K562 (cell line): ENCODE data around the gene CALHM1. TPM values are rescaled to one million over a fixed set of nuclear protein-coding genes. Genes with fewer than 3 reads are reported as not detected.

Source experiments
- ATAC-seq: fragments of 200-7000 bp; cut with Tn5 transposase; 3 replicates; pipeline ENCODE4 v1.9.1; 2020; ENCODE audit warnings: moderate library complexity
- BruUV-seq: library from RNA; stranded (reverse); fragments of 400-500 nt; replicated peaks from 2 replicates; lab custom pipeline; 2021; lab: Mats Ljungman, UMichigan
- CTCF ChIA-PET: fragments of 300-600 bp; formaldehyde crosslinking; extraction: SDS; loops from one replicate; lab custom pipeline; 2021; ENCODE audit warnings: low intra/inter-chr PET ratio; lab: Yijun Ruan, JAX
- POLR2A ChIA-PET: fragments of 300-600, 350-650 bp; sonication (Branson Sonifier 250); formaldehyde crosslinking; extraction: SDS; loops from one replicate; lab custom pipeline; 2021; ENCODE audit warnings: antibody characterized with exemption, inconsistent platforms; lab: Yijun Ruan, JAX
- DNase-seq, 4 experiments: peaks; one replicate each; pipeline versions ENCODE4 v3.0.0 to v3.0.0-alpha.2; 2011 to 2018; ENCODE audit warnings: low spot score in 3 of 4, mixed read lengths in 3 of 4; ENCODE audit errors: extremely low read depth in 1 of 4
- FAIRE-seq: peaks from 2 replicates; lab custom pipeline; 2011; peaks lifted over from hg19 to GRCh38; lab: Jason Lieb, UNC
- H2AFZ ChIP-seq: 2 replicates; pipeline ENCODE4 v1.6.0; 2011; ENCODE audit warnings: low read depth, low read length, control low read depth, inconsistent platforms
- H3K27ac ChIP-seq: fragments of 200-600 bp; 3 replicates; pipeline ENCODE4 v1.8.0; 2011; ENCODE audit warnings: low read depth, mild to moderate bottlenecking, control low read depth, inconsistent platforms, low read length, moderate library complexity, mixed read lengths; ENCODE audit errors: extremely low read depth
- H3K27me3 ChIP-seq, 2 experiments: fragments of 300-600 bp in 1 of 2; 2 replicates in 1 of 2; 3 replicates in 1 of 2; pipeline versions ENCODE4 v1.6.0 to v1.8.0; 2011; ENCODE audit warnings: inconsistent platforms in 2 of 2, low read length in 2 of 2, mild to moderate bottlenecking in 1 of 2, mixed read lengths in 1 of 2, moderate library complexity in 1 of 2; ENCODE audit not compliant: control insufficient read depth in 2 of 2, insufficient read depth in 2 of 2
- H3K36me3 ChIP-seq: fragments of 300-600 bp; 3 replicates; pipeline ENCODE4 v1.8.0; 2011; ENCODE audit warnings: mild to moderate bottlenecking, low read length, inconsistent platforms; ENCODE audit not compliant: control insufficient read depth, insufficient read depth
- H3K4me1 ChIP-seq, 2 experiments: fragments of 200-600 bp in 1 of 2; replicated peaks in 1 of 2; 2 replicates in 1 of 2; 3 replicates in 1 of 2; pipeline versions ENCODE4 v1.5.1 to v1.8.0; 2011; ENCODE audit warnings: inconsistent platforms in 2 of 2, low read length in 2 of 2, mild to moderate bottlenecking in 1 of 2, mixed read lengths in 1 of 2, moderate library complexity in 1 of 2; ENCODE audit not compliant: control insufficient read depth in 2 of 2, insufficient read depth in 2 of 2
- H3K4me2 ChIP-seq: 2 replicates; pipeline ENCODE4 v1.6.1; 2011; ENCODE audit warnings: low read length, control low read depth, inconsistent platforms, mixed read lengths; ENCODE audit not compliant: insufficient read depth
- H3K4me3 ChIP-seq: fragments of 200-600 bp; sonication (generic), shearing (Covaris generic); 2 replicates; pipeline ENCODE4 v1.5.1; 2016; ENCODE audit warnings: control low read depth, inconsistent platforms
- H3K79me2 ChIP-seq: fragments of 200-600 bp; 3 replicates; pipeline ENCODE4 v1.8.0; 2011; ENCODE audit warnings: low read length, inconsistent platforms; ENCODE audit not compliant: control insufficient read depth, insufficient read depth
- H3K9ac ChIP-seq, 2 experiments: 2 replicates each; pipeline versions ENCODE4 v1.6.0 to v1.6.1; 2011; ENCODE audit warnings: low read depth in 2 of 2, low read length in 2 of 2, control low read depth in 1 of 2, inconsistent platforms in 1 of 2, mild to moderate bottlenecking in 1 of 2, mixed read lengths in 1 of 2; ENCODE audit not compliant: insufficient read depth in 1 of 2
- H3K9me1 ChIP-seq: one replicate; pipeline ENCODE4 v1.6.0; 2011; ENCODE audit warnings: inconsistent platforms, mild to moderate bottlenecking, low read length, moderate library complexity; ENCODE audit not compliant: control insufficient read depth, insufficient read depth
- H3K9me3 ChIP-seq: replicated peaks from 2 replicates; pipeline ENCODE4 v1.5.1; 2011; ENCODE audit warnings: low read depth, low read length, inconsistent platforms; ENCODE audit not compliant: control insufficient read depth, insufficient read depth
- H4K20me1 ChIP-seq: replicated peaks from 2 replicates; pipeline ENCODE4 v1.6.1; 2011; ENCODE audit warnings: low read length, inconsistent platforms, mixed read lengths; ENCODE audit not compliant: control insufficient read depth, insufficient read depth
- AFF1 ChIP-seq, 2 experiments: fragments of 450-650 bp; IDR thresholded peaks; 2 replicates each; pipeline ENCODE4 v1.6.1; 2018; ENCODE audit warnings: mild to moderate bottlenecking in 2 of 2, low read depth in 1 of 2; ENCODE audit not compliant: partially characterized antibody in 2 of 2
- KDM1A ChIP-seq, 2 experiments: fragments of 450-650 bp; IDR thresholded peaks; 2 replicates each; pipeline ENCODE4 v1.6.1; 2016; ENCODE audit warnings: mild to moderate bottlenecking in 2 of 2
- RBM25 ChIP-seq: fragments of 200-400 bp; formaldehyde crosslinking; IDR thresholded peaks from 2 replicates; pipeline ENCODE4 v1.6.1; 2018; ENCODE audit warnings: low read length, low read depth, moderate library complexity; ENCODE audit not compliant: severe bottlenecking
- RBM34 ChIP-seq: fragments of 200-400 bp; formaldehyde crosslinking; IDR thresholded peaks from 2 replicates; pipeline ENCODE4 v1.6.1; 2018; ENCODE audit warnings: low read length, borderline replicate concordance; ENCODE audit not compliant: insufficient read depth
- SUPT5H ChIP-seq: fragments of 450-650 bp; IDR thresholded peaks from 2 replicates; pipeline ENCODE4 v1.6.1; 2016
- WGBS: fragments of 100-300 bp; shearing (Covaris generic); methylation state at CpG from one replicate; pipeline ENCODE4 v1.1.6; 2016; ENCODE audit warnings: low coverage, mixed read lengths; ENCODE audit not compliant: insufficient coverage; ENCODE audit errors: missing lambda C conversion rate; 5-methylcytosine and 5-hydroxymethylcytosine counted together
- in situ Hi-C: fragments of 300-500 bp; cut with MboI; formaldehyde crosslinking; loops from 4 replicates; pipeline ENCODE4 v1.15.0; 2018; ENCODE audit warnings: inconsistent platforms, mixed read lengths
- intact Hi-C: fragments of 100-400 bp; cut with micrococcal nuclease; formaldehyde crosslinking; loops from 2 replicates; pipeline ENCODE4 v1.14.2; 2022
- polyA plus RNA-seq, 8 experiments: library from polyadenylated mRNA; depleted of rRNA in 4 of 8; stranded (reverse) in 5 of 8; unstranded in 3 of 8; fragments of >200 nt; fragmentation: Nextera tagmentation in 2 of 8; fragmentation: Illumina TruSeq in 1 of 8; extraction: Ambion mirVana in 2 of 8; extraction: Trizol in 1 of 8; gene quantifications; 2 replicates each; pipeline versions ENCODE4 v1.2.1 to v1.2.3, GENCODE V29; 2011 to 2014; ENCODE audit warnings: inconsistent platforms in 1 of 8, missing spikeins in 1 of 8
- total RNA-seq, 7 experiments: library from RNA; depleted of rRNA in 6 of 7; stranded (reverse); fragments of >200 nt in 6 of 7; fragmentation: Illumina TruSeq in 2 of 7; extraction: Trizol in 2 of 7; gene quantifications; 2 replicates each; pipeline versions ENCODE4 v1.2.1 to v1.2.3, GENCODE V29; 2011 to 2021; ENCODE audit warnings: low replicate concordance in 1 of 7

Gene CALHM1
- total and polyA plus RNA-seq, 9 of the 15 experiments (the other 6 are each of a cell fraction or from before 2014, with no cell fraction given): 0.03 TPM; not detected in 8

GRCh38 chr10:103473261-103473671 lies 14.6 kb upstream of the CALHM1 start (continued):
- TF ChIP-seq AFF1 (IDR thresholded peaks at IDR 0.05; ENCODE audit: low read depth in 1 of 2, partially characterized antibody in 2 of 2): no peak

DNA sequence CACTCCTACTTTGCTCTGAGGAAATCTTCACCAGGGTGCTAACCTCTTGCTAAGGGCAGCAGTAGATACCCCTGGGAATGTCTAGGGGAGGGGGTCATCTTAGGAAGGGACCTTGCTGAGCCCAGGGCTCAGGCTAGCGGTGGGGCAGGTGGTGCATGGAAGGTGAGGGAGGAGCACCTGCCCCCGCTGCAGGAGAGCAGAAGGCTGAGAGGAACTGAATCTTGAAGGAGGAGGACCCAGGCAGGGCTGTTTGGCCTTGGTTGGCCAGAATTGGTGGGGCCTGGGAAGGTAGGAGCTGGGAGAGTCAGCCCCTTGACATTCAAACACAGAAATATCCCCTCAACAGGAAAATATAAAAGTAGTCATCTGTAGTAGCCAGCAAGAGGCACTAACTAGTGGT lies 13.3 kb upstream of the CALHM1 start:
- Histone ChIP-seq H3K27me3 (peaks cover 0 to 10% of the 10 kb centered on the region in 2 experiments; a peak in 1 of 5 replicates), H3K9ac (peak overlapping the region in 1 of 2 experiments; percentile 70; a peak in 2 of 4 replicates), H2AFZ (no peak overlapping the region), H3K4me2 (no peak overlapping the region), H3K4me1 (peaks cover 10 to 12% of the 10 kb centered on the region in 2 experiments; a peak in 3 of 5 replicates), H3K9me1 (no peaks in the 10 kb centered on the region), H3K4me3 (no peak overlapping the region), H3K27ac (no peak overlapping the region), H3K79me2 (no peaks in the 10 kb centered on the region), H3K36me3 (no peaks in the 10 kb centered on the region), H4K20me1 (no peaks in the 10 kb centered on the region; the same call in 1 of the 2 replicates), H3K9me3 (no peaks in the 10 kb centered on the region)
- intact Hi-C loops (no loop called here), in situ Hi-C loops (no loop called here)
- FAIRE-seq (no peak), ATAC-seq (no peak), DNase-seq (no peak)
- TF ChIP-seq SUPT5H: no peak
- no peak for TF ChIP-seq RBM34
- TF ChIP-seq KDM1A (IDR thresholded peaks at IDR 0.05): no peak
- no peak for TF ChIP-seq RBM25
- BruUV-seq: no TSS peak
- ChIA-PET CTCF (no interaction called here), POLR2A (no interaction called here)
- WGBS: 73% methylated on average over 2 of the region's 2 CpGs
